ENCODE data around the gene DNAI2. TPM values are rescaled to one million over a fixed set of nuclear protein-coding genes. Genes with fewer than 3 reads are reported as not detected.

Gene DNAI2
- total and polyA plus RNA-seq, 4 donors = 4.1 to 14.2 (median 6.7) TPM

- DNase-seq (no peak), ATAC-seq (ENCODE audit: insufficient read depth, low FRiP score) (no peak)
- peaks cover 0 to 3% (median 0%) of the 10 kb centered on the region in 5 donors for H3K4me1 ChIP-seq (ENCODE audit: control insufficient read depth in 5 of 5, insufficient read depth in 5 of 5, low read length in 5 of 5)
- no peaks in the 10 kb centered on the region for H3K27me3 ChIP-seq (ENCODE audit: control insufficient read depth in 3 of 3, insufficient read depth in 3 of 3, low read length in 2 of 3)
- TF ChIP-seq, protein P1, sequence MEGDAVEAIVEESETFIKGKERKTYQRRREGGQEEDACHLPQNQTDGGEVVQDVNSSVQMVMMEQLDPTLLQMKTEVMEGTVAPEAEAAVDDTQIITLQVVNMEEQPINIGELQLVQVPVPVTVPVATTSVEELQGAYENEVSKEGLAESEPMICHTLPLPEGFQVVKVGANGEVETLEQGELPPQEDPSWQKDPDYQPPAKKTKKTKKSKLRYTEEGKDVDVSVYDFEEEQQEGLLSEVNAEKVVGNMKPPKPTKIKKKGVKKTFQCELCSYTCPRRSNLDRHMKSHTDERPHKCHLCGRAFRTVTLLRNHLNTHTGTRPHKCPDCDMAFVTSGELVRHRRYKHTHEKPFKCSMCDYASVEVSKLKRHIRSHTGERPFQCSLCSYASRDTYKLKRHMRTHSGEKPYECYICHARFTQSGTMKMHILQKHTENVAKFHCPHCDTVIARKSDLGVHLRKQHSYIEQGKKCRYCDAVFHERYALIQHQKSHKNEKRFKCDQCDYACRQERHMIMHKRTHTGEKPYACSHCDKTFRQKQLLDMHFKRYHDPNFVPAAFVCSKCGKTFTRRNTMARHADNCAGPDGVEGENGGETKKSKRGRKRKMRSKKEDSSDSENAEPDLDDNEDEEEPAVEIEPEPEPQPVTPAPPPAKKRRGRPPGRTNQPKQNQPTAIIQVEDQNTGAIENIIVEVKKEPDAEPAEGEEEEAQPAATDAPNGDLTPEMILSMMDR (IDR thresholded peaks at IDR 0.05; ENCODE audit: control extremely low read depth, extremely low read depth) = no peak
- peaks cover 0 to 4% (median 4%) of the 10 kb centered on the region in 4 donors for H3K36me3 ChIP-seq (ENCODE audit: control insufficient read depth in 4 of 4, insufficient read depth in 4 of 4, low read length in 4 of 4)
- H3K9me3 ChIP-seq (ENCODE audit: control insufficient read depth in 4 of 4, insufficient read depth in 3 of 4, low read length in 3 of 4) = no peaks in the 10 kb centered on the region
- peak overlapping the region in 1 of 2 donors; percentile 7 for H3K27ac ChIP-seq (ENCODE audit: low read depth in 1 of 2, low read length in 1 of 2)
- H3K4me3 ChIP-seq = no peak overlapping the region
- 53 to 69% methylated on average over 19 of the region's 19 CpGs for WGBS, 2 donors
- no peak overlapping the region for H3K9ac ChIP-seq (ENCODE audit: insufficient read depth in 1 of 2, low read length in 2 of 2)
These were observed 38.9 kb upstream of the DNAI2 start for GRCh38 chr17:74235040-74235581.

GRCh38 chr17:74235911-74236371 lies 38.1 kb upstream of the DNAI2 start:
- Histone ChIP-seq H3K9me3 (ENCODE audit: control insufficient read depth in 4 of 4, insufficient read depth in 3 of 4, low read length in 3 of 4) (no peaks in the 10 kb centered on the region), H3K4me1 (ENCODE audit: control insufficient read depth in 5 of 5, insufficient read depth in 5 of 5, low read length in 5 of 5) (peaks cover 0 to 7% (median 0%) of the 10 kb centered on the region in 5 donors), H3K36me3 (ENCODE audit: control insufficient read depth in 4 of 4, insufficient read depth in 4 of 4, low read length in 4 of 4) (peaks cover 0 to 4% (median under 1%) of the 10 kb centered on the region in 4 donors), H3K9ac (ENCODE audit: insufficient read depth in 1 of 2, low read length in 2 of 2) (no peak overlapping the region), H3K27me3 (ENCODE audit: control insufficient read depth in 3 of 3, insufficient read depth in 3 of 3, low read length in 2 of 3) (no peaks in the 10 kb centered on the region), H3K4me3 (no peak overlapping the region), H3K27ac (ENCODE audit: low read depth in 1 of 2, low read length in 1 of 2) (no peak overlapping the region)
- DNase-seq (peak in 1 of 3 donors; percentile 57), ATAC-seq (ENCODE audit: insufficient read depth, low FRiP score) (no peak)
- WGBS, 2 donors = 59 to 79% methylated on average over 8 of the region's 8 CpGs
- TF ChIP-seq, protein P1 (IDR thresholded peaks at IDR 0.05; ENCODE audit: control extremely low read depth, extremely low read depth) = no peak

GRCh38 chr17:74237321-74237720 lies 36.7 kb upstream of the DNAI2 start:
- ATAC-seq (ENCODE audit: insufficient read depth, low FRiP score) (no peak), DNase-seq (no peak)
- Histone ChIP-seq H3K9ac (ENCODE audit: insufficient read depth in 1 of 2, low read length in 2 of 2) (no peak overlapping the region), H3K27ac (ENCODE audit: low read depth in 1 of 2, low read length in 1 of 2) (no peak overlapping the region), H3K36me3 (ENCODE audit: control insufficient read depth in 4 of 4, insufficient read depth in 4 of 4, low read length in 4 of 4) (no peaks in the 10 kb centered on the region), H3K27me3 (ENCODE audit: control insufficient read depth in 3 of 3, insufficient read depth in 3 of 3, low read length in 2 of 3) (no peaks in the 10 kb centered on the region), H3K9me3 (ENCODE audit: control insufficient read depth in 4 of 4, insufficient read depth in 3 of 4, low read length in 3 of 4) (no peaks in the 10 kb centered on the region), H3K4me1 (ENCODE audit: control insufficient read depth in 5 of 5, insufficient read depth in 5 of 5, low read length in 5 of 5) (peaks cover 0 to 16% (median 5%) of the 10 kb centered on the region in 5 donors), H3K4me3 (no peak overlapping the region)
- WGBS, 2 donors = 82 to 94% methylated on average over 12 of the region's 12 CpGs
- TF ChIP-seq, protein P1 (IDR thresholded peaks at IDR 0.05; ENCODE audit: control extremely low read depth, extremely low read depth) = no peak

All from lung (tissue), 12 donors.